H1 (cell line): Measurements from ENCODE around the gene RGS2. TPM values are rescaled to one million over a fixed set of nuclear protein-coding genes. Genes with fewer than 3 reads are reported as not detected.

Experiments
- CTBP2 ChIP-seq: IDR thresholded peaks from 2 replicates; pipeline ENCODE4 v1.7.0; 2011; ENCODE audit warnings: borderline replicate concordance, mild to moderate bottlenecking, moderate library complexity, mixed read lengths, low read length; ENCODE audit not compliant: insufficient read depth, insufficient read length
- GTF2F1 ChIP-seq: IDR thresholded peaks from 2 replicates; pipeline ENCODE4 v1.6.1; 2012; ENCODE audit warnings: low read depth, low read length, improper control_type of control experiment, borderline replicate concordance
- SP4 ChIP-seq: IDR thresholded peaks from 2 replicates; pipeline ENCODE4 v1.6.1; 2012; ENCODE audit warnings: low read length, inconsistent platforms
- polyA plus RNA-seq, 7 experiments: library from polyadenylated mRNA; depleted of rRNA in 3 of 7; stranded (reverse) in 5 of 7; unstranded in 2 of 7; fragments of >200 nt in 5 of 7; fragments of 200-250 nt in 2 of 7; gene quantifications; 1 replicate in 5 of 7; 2 replicates in 1 of 7; 4 replicates in 1 of 7; pipeline versions ENCODE4 v1.2.1 to v1.2.3, GENCODE V29; 2011 to 2013; ENCODE audit warnings: missing spikeins in 2 of 7, mixed read lengths in 2 of 7
- total RNA-seq: library from RNA; stranded (reverse); fragmentation: NEBNext Ultra II Directional; extraction: Animal tissue kit (Norgen Biotek cat#: 25700); gene quantifications from 2 replicates; pipeline ENCODE4 v1.2.1, GENCODE V29; 2021

Gene RGS2
- total and polyA plus RNA-seq, 2 of the 8 experiments (the other 6 are each of a cell fraction or from before 2014, with no cell fraction given), result 9.1 to 17.0 TPM

DNA sequence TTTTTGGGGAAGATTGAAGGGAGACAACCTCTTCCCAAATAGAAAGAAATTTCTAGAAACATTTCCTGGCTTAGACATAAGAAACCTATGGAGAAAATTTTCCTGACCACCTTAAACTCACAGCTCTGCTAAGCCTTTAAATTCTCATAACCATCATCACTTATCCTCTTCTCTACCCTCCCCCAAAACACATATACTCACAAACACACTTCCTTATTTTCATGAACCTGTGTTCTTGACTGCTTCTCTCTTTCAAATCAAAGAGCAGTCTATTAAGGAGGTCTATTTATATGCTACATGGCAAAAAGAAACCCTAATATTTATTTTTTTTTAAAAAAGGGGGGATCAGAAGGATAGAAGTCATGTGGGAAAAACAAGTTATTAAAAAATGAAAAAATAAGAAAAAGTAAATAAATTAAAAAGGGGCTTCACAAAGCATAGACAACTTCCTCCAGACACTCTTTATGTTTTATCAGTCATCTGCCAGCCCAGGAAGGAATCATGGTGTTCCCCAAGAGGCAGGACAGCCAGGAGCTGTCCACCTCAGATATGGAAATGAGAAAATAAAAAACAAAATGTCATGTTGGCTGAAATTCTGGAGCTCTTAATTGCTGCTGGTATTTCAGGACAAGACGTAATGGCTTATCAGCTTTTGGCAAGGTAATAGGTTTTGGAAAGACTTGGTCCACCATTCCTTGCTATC, 12.8 kb upstream of the RGS2 start (continued):
- TF ChIP-seq GTF2F1, result no peak
- TF ChIP-seq CTBP2, result no peak
- no peak for TF ChIP-seq SP4
